CD4-positive, alpha-beta T cell treated with Interferon gamma for 1 hour (primary cell): ENCODE data around the gene CTXN2.

Experiments
- DNase-seq: peaks from one replicate; pipeline ENCODE4 v3.0.0-alpha.2; 2020

The CTXN2 gene

DNA sequence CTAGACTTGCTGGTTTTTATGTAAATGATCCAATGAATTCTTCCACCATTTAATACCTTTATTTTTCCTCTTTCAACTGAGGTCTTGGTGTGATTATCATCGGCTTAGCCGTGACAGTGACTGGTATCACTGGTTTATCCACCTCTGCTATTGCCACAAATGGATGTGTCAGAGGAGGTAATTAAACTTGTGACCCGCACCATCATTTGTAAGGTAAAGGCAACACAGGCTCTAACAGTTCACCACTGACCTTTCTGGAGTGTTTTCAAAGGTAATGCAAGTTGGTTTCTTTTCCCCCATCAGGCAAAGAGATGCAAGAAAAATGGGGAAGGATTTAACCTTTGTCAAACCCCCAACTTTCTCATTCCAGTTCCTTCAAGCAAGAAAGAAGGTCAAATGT lies 34.3 kb downstream of the CTXN2 start:
- DNase-seq = no peak

DNA sequence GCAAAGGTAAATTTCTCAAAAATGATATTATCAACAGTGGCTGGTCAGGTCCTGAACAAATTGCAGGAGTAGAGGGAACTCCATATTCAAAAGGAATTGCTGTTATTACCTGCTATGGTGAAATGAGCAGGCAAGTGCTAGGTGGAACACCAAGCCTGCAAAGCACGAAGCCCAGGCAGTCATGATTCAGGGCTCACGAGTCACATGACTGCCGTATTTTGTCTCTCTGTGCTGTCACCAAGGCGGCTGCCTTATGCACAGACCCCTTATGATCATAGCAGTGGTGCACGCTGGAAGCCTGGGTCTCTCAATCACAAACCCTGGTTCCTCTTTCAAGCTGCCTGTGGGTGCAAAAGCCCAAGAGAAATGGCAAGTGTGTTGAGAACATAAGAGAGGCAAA lies 39.0 kb downstream of the CTXN2 start:
- no peak for DNase-seq

DNA sequence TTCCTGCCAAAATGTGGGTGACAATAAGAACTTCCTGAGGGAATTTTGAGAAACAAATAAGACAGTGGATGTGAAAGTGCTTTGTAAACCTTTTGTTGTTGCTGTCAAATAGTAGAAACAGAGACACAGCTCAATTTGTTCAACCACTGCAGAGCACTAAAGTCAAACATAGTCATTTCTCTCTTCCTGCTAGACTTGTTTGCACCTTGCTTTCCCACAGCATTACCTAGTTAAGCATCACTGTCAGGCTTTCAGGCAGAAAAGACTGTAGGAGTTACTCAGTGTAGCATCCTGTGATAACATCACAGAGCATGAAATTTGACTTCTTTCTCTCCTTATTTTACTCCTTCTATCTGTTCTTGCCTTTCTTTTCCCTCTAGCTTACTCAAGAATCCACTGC lies 41.8 kb downstream of the CTXN2 start:
- DNase-seq = no peak

DNA sequence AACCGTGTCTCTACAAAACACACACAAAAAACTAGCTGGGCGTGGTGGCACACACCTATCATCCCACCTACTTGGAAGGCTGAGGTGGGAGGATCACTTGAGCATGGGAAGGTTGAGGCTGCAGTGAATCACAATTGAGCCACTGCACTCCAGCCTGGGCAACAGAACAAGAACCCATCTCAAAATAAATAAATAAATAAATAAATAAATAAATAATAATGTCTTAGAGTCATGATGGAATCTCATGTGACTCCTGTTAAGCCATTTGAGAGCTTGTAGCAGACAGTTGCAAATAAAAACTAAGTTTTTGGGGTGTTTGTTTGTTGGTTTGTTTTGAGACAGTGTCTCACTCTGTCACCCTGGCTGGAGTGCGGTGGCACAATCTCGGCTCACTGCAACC lies 47.9 kb downstream of the CTXN2 start:
- DNase-seq = no peak

DNA sequence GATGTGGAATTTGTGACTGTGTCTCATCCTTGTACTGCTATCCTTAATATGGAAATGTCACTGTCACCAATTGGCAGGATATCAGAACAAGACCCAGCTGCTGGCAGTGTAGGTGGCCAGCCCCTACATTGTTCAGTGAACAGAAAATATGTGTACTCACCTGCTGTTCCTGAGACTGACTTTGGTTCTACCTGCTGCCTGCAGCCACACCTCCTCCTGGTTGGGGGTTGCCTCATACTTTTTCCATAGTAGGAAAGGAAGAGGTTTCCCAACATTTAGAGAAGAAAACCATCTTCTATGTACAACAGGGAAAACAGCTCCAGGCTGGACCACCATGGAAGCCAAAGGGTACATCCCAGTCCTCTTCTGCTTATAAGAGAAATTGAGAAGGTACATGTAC lies 50.5 kb downstream of the CTXN2 start:
- no peak for DNase-seq

DNA sequence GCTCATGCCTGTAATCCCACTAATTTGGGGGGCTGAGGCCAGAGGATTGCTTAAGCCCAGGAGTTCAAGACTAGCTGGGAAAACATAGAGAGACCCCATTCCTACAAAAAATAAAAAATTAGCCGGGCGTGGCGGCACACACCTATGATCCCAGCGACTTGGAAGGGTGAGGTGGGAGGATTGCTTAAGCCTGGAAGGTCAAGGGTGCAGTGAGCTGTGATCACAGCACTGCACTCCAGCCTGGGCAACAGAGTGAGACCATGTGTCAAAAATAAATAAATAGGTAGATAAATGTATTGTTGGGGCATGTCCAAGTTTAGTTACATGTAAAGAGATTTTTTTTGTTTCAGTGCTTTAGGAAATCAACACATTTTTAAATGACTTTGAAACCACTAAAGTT lies 51.1 kb downstream of the CTXN2 start:
- DNase-seq = no peak

DNA sequence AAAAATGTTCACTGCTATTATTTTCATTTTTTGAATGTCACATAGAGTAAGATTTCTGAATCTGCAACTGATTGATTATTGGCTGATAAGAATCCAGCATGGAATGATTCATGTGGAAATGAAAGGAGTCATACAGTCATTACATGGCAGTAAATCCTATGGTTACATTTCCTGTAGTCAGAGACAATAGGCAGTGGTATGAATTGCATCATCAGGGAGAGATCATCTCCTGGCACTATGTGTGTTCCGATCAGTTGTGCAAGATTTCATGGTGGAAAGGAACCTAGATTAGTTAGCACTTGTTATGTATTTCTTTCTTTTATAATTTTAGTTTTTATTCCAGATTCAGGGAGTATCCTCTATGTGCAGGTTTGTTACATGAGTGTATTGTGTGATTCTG lies 53.5 kb downstream of the CTXN2 start:
- no peak for DNase-seq

DNA sequence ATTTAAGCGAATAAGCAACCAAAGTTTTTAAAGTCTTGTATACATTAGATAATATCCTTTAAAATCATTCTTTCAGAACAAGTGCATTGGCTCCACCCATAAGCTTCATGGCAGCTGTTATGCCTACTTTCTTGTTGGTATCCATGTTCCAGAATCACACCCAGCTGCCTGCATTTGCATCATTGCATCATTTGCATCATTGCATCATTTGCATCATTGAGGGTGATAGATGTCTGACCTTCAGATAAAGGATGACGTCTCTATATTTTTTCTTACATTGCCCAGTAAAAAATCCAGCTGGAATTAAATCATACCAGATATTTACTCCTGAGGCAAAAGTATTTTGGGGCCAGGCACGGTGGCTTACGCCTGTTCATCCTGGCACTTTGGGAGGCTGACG lies 56.9 kb downstream of the CTXN2 start:
- DNase-seq = no peak

DNA sequence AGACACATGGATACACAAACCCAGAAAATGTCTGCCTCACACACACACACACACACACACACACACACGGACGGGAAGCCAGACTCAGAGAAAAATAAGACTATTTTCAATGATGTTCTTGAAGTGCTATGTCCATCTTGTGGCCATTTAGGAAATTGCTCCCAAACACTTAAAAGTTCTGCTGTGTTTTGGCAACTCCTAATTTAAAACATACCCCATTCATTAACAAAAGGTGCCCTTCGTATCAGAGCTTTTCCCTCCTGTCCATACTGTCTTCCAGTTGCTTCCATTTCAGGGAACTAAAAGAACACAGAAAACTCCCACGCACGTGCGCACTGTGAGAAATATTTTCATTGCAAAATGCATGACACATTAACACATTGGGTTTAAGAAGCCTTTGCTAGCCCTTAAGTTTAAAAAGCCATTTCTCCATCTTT lies 59.2 kb downstream of the CTXN2 start:
- DNase-seq = no peak

DNA sequence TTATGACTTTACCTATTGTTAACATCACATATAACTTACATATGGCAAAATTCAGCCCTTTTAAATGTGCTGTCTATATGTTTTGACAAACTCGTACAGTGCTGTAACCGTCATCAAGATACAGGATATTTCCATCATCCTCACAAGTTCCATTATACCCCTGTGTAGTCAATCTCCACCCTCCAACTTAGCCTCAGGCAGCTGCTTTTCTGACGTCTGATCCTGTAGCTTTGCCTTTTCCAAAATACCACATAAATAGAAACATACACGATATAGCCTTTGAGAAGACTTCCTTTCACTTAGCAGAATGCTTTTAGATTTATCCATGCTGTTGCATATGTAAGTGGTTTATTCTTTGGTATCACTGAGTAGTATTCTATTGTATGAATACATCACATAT lies 61.7 kb downstream of the CTXN2 start:
- DNase-seq = no peak
